Measurements from ENCODE around the gene NUAK2.

GRCh38 chr1:205345761-205346160, 24.2 kb upstream of the NUAK2 start:
- TF ChIP-seq CTCF (IDR thresholded peaks at IDR 0.05), result no peak
- no peak for TF ChIP-seq POLR2AphosphoS5 (IDR thresholded peaks at IDR 0.05)
- TF ChIP-seq POLR2A (IDR thresholded peaks at IDR 0.05; ENCODE audit: low read depth), result no peak

Measured in esophagus muscularis mucosa (tissue), 3 donors.